HepG2 (cell line): Measurements from ENCODE around the gene COQ8B. TPM values are rescaled to one million over a fixed set of nuclear protein-coding genes. Genes with fewer than 3 reads are reported as not detected.

ENCODE experiments used
- ATAC-seq: fragments of 200-7000 bp; cut with Tn5 transposase; 3 replicates; pipeline ENCODE4 v1.9.1; 2020; ENCODE audit warnings: mild to moderate bottlenecking, moderate library complexity
- BruUV-seq: library from RNA; stranded (reverse); fragments of 400-500 nt; replicated peaks from 2 replicates; lab custom pipeline; 2021; lab: Mats Ljungman, UMichigan
- CTCF ChIA-PET: fragments of 300-600 bp; formaldehyde crosslinking; extraction: SDS; loops from one replicate; lab custom pipeline; 2021; ENCODE audit warnings: low total read pairs, inconsistent platforms, low intra/inter-chr PET ratio; lab: Yijun Ruan, JAX
- POLR2A ChIA-PET: fragments of 350-600 bp; sonication (Branson Sonifier 250); formaldehyde crosslinking; loops from one replicate; lab custom pipeline; 2020; ENCODE audit warnings: antibody characterized with exemption, inconsistent platforms; lab: Yijun Ruan, JAX
- DNase-seq: peaks from one replicate; pipeline ENCODE4 v3.0.0-alpha.2; 2015; ENCODE audit warnings: low spot score
- FAIRE-seq: peaks from 3 replicates; lab custom pipeline; 2011; peaks lifted over from hg19 to GRCh38; lab: Jason Lieb, UNC
- H2AFZ ChIP-seq: one replicate; pipeline ENCODE4 v1.6.1; 2011; ENCODE audit warnings: low read length, inconsistent platforms
- H3K27ac ChIP-seq: fragments of 300-600 bp; 3 replicates; pipeline ENCODE4 v1.8.0; 2011; ENCODE audit warnings: mixed run types, mild to moderate bottlenecking, mixed read lengths, low read length, inconsistent platforms; ENCODE audit not compliant: insufficient read depth; ENCODE audit errors: extremely low read length
- H3K27me3 ChIP-seq, 2 experiments: fragments of 200-600 bp in 1 of 2; 2 replicates in 1 of 2; 3 replicates in 1 of 2; pipeline versions ENCODE4 v1.6.0 to v1.8.0; 2011; ENCODE audit warnings: low read length in 2 of 2, mild to moderate bottlenecking in 2 of 2, moderate library complexity in 2 of 2, inconsistent platforms in 1 of 2; ENCODE audit not compliant: insufficient read depth in 2 of 2, control insufficient read depth in 1 of 2
- H3K36me3 ChIP-seq, 2 experiments: fragments of 200-600 bp in 1 of 2; replicated peaks in 1 of 2; 2 replicates in 1 of 2; 3 replicates in 1 of 2; pipeline versions ENCODE4 v1.5.1 to v1.8.0; 2011; ENCODE audit warnings: low read length in 2 of 2, inconsistent platforms in 1 of 2; ENCODE audit not compliant: insufficient read depth in 2 of 2, control insufficient read depth in 1 of 2
- H3K4me1 ChIP-seq: 2 replicates; pipeline ENCODE4 v1.5.1; 2012; ENCODE audit warnings: low read length, inconsistent platforms; ENCODE audit not compliant: insufficient read depth
- H3K4me2 ChIP-seq: 2 replicates; pipeline ENCODE4 v1.6.0; 2011; ENCODE audit warnings: low read depth, low read length, inconsistent platforms
- H3K4me3 ChIP-seq, 3 experiments: fragments of 200-600 bp in 1 of 3; sonication (generic), shearing (Covaris generic) in 1 of 3; replicated peaks in 1 of 3; 2 replicates each; pipeline ENCODE4 v1.5.1; 2011 to 2016; ENCODE audit warnings: low read length in 3 of 3, inconsistent platforms in 2 of 3, low read depth in 2 of 3, mild to moderate bottlenecking in 2 of 3, control low read depth in 1 of 3, mixed read lengths in 1 of 3; ENCODE audit not compliant: insufficient read depth in 1 of 3
- H3K79me2 ChIP-seq: one replicate; pipeline ENCODE4 v1.6.1; 2011; ENCODE audit warnings: low read length, inconsistent platforms; ENCODE audit not compliant: insufficient read depth
- H3K9ac ChIP-seq: 2 replicates; pipeline ENCODE4 v1.6.0; 2011; ENCODE audit warnings: mild to moderate bottlenecking, low read depth, low read length, inconsistent platforms; ENCODE audit not compliant: insufficient read depth
- H3K9me3 ChIP-seq: 2 replicates; pipeline ENCODE4 v1.5.1; 2012; ENCODE audit warnings: mild to moderate bottlenecking, low read length
- H4K20me1 ChIP-seq: 2 replicates; pipeline ENCODE4 v1.6.0; 2011; ENCODE audit warnings: inconsistent platforms, mild to moderate bottlenecking, low read length, moderate library complexity; ENCODE audit not compliant: insufficient read depth
- AGO2 ChIP-seq: fragments of 200-400 bp; formaldehyde crosslinking; optimal IDR thresholded peaks from 2 replicates; pipeline ENCODE3; 2017; ENCODE audit warnings: mild to moderate bottlenecking, low read depth, low read length, moderate library complexity
- CSRNP1 ChIP-seq: sonication (generic); formaldehyde crosslinking; IDR thresholded peaks from 2 replicates; pipeline ENCODE4 v1.8.1; 2023; ENCODE audit warnings: mild to moderate bottlenecking, missing genetic modification reagents
- RAD51 ChIP-seq: fragments of 450-650 bp; IDR thresholded peaks from 2 replicates; pipeline ENCODE4 v1.6.1; 2016; ENCODE audit warnings: borderline replicate concordance
- RBFOX2 ChIP-seq: fragments of 200-400 bp; formaldehyde crosslinking; IDR thresholded peaks from 2 replicates; pipeline ENCODE4 v1.6.1; 2017; ENCODE audit warnings: low read depth, mild to moderate bottlenecking, low read length
- SAFB2 ChIP-seq: sonication (generic); formaldehyde crosslinking; IDR thresholded peaks from 2 replicates; pipeline ENCODE4 v1.5.1; 2020; ENCODE audit warnings: missing genetic modification reagents, low read depth, mild to moderate bottlenecking, borderline replicate concordance
- ZFAT ChIP-seq: sonication (generic); formaldehyde crosslinking; conservative IDR thresholded peaks from 2 replicates; pipeline ENCODE4 v1.8.1; 2023; ENCODE audit warnings: missing genetic modification reagents, inconsistent platforms
- ZNF646 ChIP-seq: sonication (generic); formaldehyde crosslinking; IDR thresholded peaks from 2 replicates; pipeline ENCODE4 v1.9.0; 2021; ENCODE audit warnings: mild to moderate bottlenecking, missing genetic modification reagents
- WGBS: methylation state at CpG from one replicate; pipeline ENCODE4 v1.1.6; 2017; ENCODE audit warnings: low lambda C conversion rate; 5-methylcytosine and 5-hydroxymethylcytosine counted together
- in situ Hi-C: cut with HindIII; loops from 2 replicates; pipeline ENCODE4 v1.10.0; 2017; ENCODE audit warnings: low pct_unique_long_range_greater_than_20kb; ENCODE audit not compliant: extremely low pct_ligation_motif_present
- intact Hi-C: fragments of 100-400 bp; cut with micrococcal nuclease; formaldehyde crosslinking; loops from one replicate; pipeline ENCODE4 v1.10.0; 2022; ENCODE audit not compliant: unreplicated experiment
- polyA plus RNA-seq, 8 experiments: library from polyadenylated mRNA; depleted of rRNA in 3 of 8; stranded (reverse) in 7 of 8; unstranded in 1 of 8; fragments of >200 nt; fragmentation: Illumina TruSeq in 4 of 8; extraction: Trizol in 4 of 8; gene quantifications; 2 replicates each; pipeline versions ENCODE4 v1.2.1 to v1.2.3, GENCODE V29; 2011 to 2016; ENCODE audit warnings: low read depth in 4 of 8, missing spikeins in 1 of 8, mixed read lengths in 1 of 8; ENCODE audit not compliant: insufficient read depth in 1 of 8
- total RNA-seq, 5 experiments: library from RNA; depleted of rRNA; stranded (reverse); fragments of >200 nt; fragmentation: Illumina TruSeq; extraction: Trizol; gene quantifications; 2 replicates each; pipeline ENCODE4 v1.2.3, GENCODE V29; 2016; ENCODE audit warnings: low read depth in 1 of 5

COQ8B gene
- total and polyA plus RNA-seq, 2 of the 13 experiments (the other 11 are each of a cell fraction or from before 2014, with no cell fraction given) = 12.3 to 17.2 TPM

- H3K4me1 ChIP-seq = no peaks in the 10 kb centered on the region
- intact Hi-C loops = no loop called here
- no peak for FAIRE-seq
- POLR2A ChIA-PET = interaction anchor here (2.6 kb wide), 1 partner anchor 15 kb away, joined by 10 read pairs; the partner anchor contains the start of gene RAB4B
- TF ChIP-seq RAD51 (no peak), RBFOX2 (0 out of 2 replicates have a peak, but pooled peaks have one; percentile 15)
- H3K27me3 ChIP-seq = no peaks in the 10 kb centered on the region
- in situ Hi-C loops = no loop called here
- H3K4me3 ChIP-seq = no peak overlapping the region
- WGBS = 97% methylated on average over 14 of the region's 17 CpGs
- H3K9ac ChIP-seq = no peak overlapping the region
- peaks cover 3% of the 10 kb centered on the region for H3K79me2 ChIP-seq
- peaks cover 3% of the 10 kb centered on the region; the same call in 1 of the 2 replicates for H4K20me1 ChIP-seq
- CTCF ChIA-PET = no interaction called here
- no peak overlapping the region for H3K4me2 ChIP-seq
- no peaks in the 10 kb centered on the region for H3K9me3 ChIP-seq
- no peak overlapping the region for H2AFZ ChIP-seq
- no TSS peak for BruUV-seq
- H3K36me3 ChIP-seq = peaks cover 47 to 81% of the 10 kb centered on the region in 2 experiments
- ATAC-seq = no peak
- no peak overlapping the region for H3K27ac ChIP-seq
- no peak for DNase-seq
Observed at GRCh38 chr19:40762754-40763470, 46.2 kb upstream of the COQ8B start.

- CTCF ChIA-PET = no interaction called here
- intact Hi-C loops = no loop called here
- TF ChIP-seq ZFAT (CRISPR knock-in tag) (no peak), CSRNP1 (CRISPR knock-in tag) (no peak), AGO2 (peak; percentile 54), SAFB2 (CRISPR knock-in tag) (no peak), RBFOX2 (peak; percentile 47), ZNF646 (no peak)
Observed at GRCh38 chr19:40759352-40759751, 42.7 kb upstream of the COQ8B start.

More at GRCh38 chr19:40759352-40759751, 42.7 kb upstream of the COQ8B start:
- Histone ChIP-seq H3K27ac (no peak overlapping the region), H3K36me3 (peaks cover 40 to 82% of the 10 kb centered on the region in 2 experiments), H3K4me1 (peaks cover 30% of the 10 kb centered on the region), H4K20me1 (peaks cover 31% of the 10 kb centered on the region), H3K9ac (no peak overlapping the region), H3K4me3 (no peak overlapping the region), H3K4me2 (no peak overlapping the region), H3K79me2 (peaks cover 36% of the 10 kb centered on the region), H2AFZ (no peak overlapping the region), H3K27me3 (no peaks in the 10 kb centered on the region), H3K9me3 (no peaks in the 10 kb centered on the region)
- no peak for DNase-seq
- WGBS = 96% methylated on average over 10 of the region's 13 CpGs
- no peak for FAIRE-seq
- in situ Hi-C loops = no loop called here
- POLR2A ChIA-PET = interaction anchor here (1.7 kb wide), 1 partner anchor 39 kb away, joined by 4 read pairs; no protein-coding TSS in a partner anchor
- no peak for ATAC-seq
- no TSS peak for BruUV-seq
